ENCODE measurements around the gene WWOX. TPM values are rescaled to one million over a fixed set of nuclear protein-coding genes. Genes with fewer than 3 reads are reported as not detected.
A peak's percentile ranks its signal among the peaks of the same experiment; 100 is the strongest.

WWOX gene
- total RNA-seq, 6 experiments from 2014 or later, result 0.46 to 3.4 (median 1.3) TPM

DNA sequence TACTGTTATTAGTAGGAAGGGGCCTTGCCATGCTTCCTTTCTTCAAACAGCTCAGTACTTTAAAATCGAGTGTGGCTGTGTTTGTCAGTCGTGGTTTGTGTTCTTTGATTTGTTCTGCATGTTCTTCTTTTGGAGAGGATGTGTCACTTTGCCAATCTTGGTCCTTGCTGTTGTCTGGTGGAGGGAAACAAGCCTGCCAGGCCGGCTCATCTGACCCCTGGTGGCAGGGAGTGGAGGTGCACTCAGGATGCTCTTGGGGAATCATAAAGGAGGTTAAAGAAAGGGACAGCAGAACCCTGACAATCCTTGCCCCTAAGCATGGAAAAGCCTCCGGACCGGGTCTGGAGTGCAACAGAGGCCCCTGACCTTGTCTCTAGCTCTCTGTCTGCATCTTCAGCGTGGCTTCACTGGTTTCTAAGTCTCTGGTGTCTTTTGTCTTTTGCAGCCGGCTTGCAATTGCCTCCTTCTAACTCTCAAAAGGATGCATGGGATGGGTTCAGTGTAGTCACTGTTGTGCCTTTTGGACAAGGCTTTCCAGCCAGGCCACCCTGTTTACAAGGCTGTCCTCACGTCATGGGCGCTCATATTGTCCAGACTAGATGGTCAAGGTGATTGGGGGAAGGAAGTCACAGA lies 135.8 kb downstream of the WWOX start:
- peaks cover 43% of the 10 kb centered on the region for H3K9me3 Mint-ChIP-seq
- peak; percentile 3 for DNase-seq
- H3K27ac Mint-ChIP-seq, result no peak overlapping the region
- H3K4me3 Mint-ChIP-seq, result no peak overlapping the region
- TF ChIP-seq, protein P1, sequence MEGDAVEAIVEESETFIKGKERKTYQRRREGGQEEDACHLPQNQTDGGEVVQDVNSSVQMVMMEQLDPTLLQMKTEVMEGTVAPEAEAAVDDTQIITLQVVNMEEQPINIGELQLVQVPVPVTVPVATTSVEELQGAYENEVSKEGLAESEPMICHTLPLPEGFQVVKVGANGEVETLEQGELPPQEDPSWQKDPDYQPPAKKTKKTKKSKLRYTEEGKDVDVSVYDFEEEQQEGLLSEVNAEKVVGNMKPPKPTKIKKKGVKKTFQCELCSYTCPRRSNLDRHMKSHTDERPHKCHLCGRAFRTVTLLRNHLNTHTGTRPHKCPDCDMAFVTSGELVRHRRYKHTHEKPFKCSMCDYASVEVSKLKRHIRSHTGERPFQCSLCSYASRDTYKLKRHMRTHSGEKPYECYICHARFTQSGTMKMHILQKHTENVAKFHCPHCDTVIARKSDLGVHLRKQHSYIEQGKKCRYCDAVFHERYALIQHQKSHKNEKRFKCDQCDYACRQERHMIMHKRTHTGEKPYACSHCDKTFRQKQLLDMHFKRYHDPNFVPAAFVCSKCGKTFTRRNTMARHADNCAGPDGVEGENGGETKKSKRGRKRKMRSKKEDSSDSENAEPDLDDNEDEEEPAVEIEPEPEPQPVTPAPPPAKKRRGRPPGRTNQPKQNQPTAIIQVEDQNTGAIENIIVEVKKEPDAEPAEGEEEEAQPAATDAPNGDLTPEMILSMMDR (IDR thresholded peaks at IDR 0.05), result peak; percentile 70
- no peaks in the 10 kb centered on the region for H3K4me1 Mint-ChIP-seq (ENCODE audit: low read depth)
- no peaks in the 10 kb centered on the region; the same call in 1 of the 2 replicates for H3K27me3 Mint-ChIP-seq (ENCODE audit: insufficient read depth)
- H3K36me3 Mint-ChIP-seq (ENCODE audit: low read depth), result peaks cover 7% of the 10 kb centered on the region

DNA sequence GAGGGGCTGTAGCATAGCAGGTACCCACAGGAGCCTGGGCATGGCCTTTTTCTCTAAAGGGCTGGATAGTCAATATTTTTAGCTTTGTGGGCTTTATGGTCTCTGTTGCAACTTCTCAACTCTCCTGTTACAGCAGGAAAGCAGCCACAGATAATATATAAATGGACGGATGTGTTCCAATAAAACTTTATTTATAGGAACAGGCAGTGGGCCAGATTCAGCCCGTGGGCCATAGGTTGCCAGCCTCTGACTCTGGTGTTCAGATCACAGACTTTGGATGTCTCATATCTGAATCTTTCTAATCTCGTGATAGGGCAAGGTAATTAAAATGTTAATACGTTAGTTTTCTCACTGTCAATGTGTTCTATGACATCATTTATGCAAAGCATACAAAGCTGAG lies 136.4 kb downstream of the WWOX start:
- Mint-ChIP-seq H3K4me1 (ENCODE audit: low read depth) (no peaks in the 10 kb centered on the region), H3K36me3 (ENCODE audit: low read depth) (peaks cover 7% of the 10 kb centered on the region), H3K9me3 (peaks cover 43% of the 10 kb centered on the region), H3K27ac (no peak overlapping the region), H3K4me3 (no peak overlapping the region), H3K27me3 (ENCODE audit: insufficient read depth) (no peaks in the 10 kb centered on the region; the same call in 1 of the 2 replicates)
- no peak for DNase-seq
- TF ChIP-seq, protein P1 (IDR thresholded peaks at IDR 0.05), result no peak

DNA sequence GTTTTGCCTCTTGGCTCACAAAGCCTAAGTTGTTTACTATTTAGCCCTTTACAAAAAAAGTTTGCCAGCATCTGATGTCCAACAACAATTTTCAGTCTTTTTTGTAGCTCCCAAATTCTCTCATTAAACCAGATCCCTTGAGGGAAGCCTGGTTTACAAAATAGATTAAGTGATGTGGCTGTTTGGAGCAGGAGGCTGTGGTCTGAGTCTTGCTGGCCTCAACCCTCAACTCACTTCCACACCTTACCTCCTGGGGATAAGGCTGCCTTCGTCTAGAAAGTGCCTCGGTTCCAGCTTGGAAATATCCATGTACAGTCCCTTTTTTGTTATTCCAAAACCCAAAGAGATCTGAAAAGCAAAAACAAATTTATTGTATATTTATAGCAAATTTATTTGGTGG lies 138.4 kb downstream of the WWOX start:
- Mint-ChIP-seq H3K9me3 (peaks cover 62% of the 10 kb centered on the region), H3K4me1 (ENCODE audit: low read depth) (no peaks in the 10 kb centered on the region), H3K36me3 (ENCODE audit: low read depth) (peaks cover 7% of the 10 kb centered on the region), H3K27me3 (ENCODE audit: insufficient read depth) (no peaks in the 10 kb centered on the region; the same call in 1 of the 2 replicates), H3K4me3 (no peak overlapping the region), H3K27ac (no peak overlapping the region)
- TF ChIP-seq, protein P1 (IDR thresholded peaks at IDR 0.05), result no peak
- DNase-seq, result no peak

DNA sequence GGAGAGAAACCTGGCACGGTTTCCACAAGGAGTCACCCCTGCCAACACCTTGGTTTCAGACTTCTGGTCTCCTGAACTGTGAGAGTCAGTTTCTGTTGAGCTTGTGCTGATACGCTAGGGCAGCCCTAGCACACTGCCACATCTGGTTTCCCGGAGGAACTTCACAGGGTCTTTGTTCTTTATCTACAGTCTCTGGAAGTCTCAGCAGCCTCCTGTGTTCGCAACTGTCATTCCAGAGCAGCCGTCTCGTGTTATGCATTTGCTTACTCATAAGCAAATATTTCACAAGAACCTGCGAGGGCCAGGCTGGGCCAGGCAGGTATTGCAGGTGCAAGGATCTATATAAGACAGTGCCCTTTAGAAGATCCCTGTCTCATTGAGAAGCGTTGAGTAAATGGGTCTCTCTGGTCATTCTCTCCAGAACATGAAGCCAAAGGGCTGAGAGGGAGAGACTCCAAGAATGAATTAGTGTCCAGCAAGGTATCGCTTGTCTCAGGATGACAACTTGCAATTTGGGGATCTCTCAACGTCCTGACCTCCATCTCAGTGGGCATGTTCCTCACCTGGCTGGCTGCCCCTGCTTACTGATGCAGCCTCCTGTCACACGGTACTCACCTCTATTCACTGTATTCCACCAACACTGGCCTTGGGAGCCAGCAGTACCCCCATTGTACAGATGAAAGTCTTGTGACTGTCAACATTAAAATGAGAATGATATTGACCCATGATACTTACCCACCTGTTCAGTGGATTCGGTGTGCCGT lies 141.2 kb downstream of the WWOX start:
- no peak for DNase-seq

DNA sequence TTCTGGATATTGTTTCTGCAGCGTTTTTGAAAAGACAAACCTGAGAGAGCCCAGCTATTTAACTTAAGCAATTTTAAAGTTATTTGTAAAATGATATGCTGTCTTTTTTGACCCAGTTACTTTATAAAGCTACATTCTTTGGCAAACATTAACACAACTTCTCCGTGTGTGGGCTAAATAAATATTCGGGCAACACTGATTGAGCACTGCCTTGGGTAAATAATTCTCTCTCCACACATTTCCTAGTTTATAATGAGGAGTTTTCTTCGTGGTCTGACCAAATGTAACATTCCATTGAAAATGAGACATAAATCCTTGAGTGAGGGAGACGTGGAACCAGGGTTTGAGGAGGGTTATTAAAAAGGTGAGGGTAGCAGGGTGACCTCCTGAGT lies 142.8 kb downstream of the WWOX start:
- TF ChIP-seq, protein P1 (IDR thresholded peaks at IDR 0.05), result no peak

More for the DNA sequence above, 141.2 kb downstream of the WWOX start:
- Mint-ChIP-seq H3K36me3 (ENCODE audit: low read depth) (peaks cover 7% of the 10 kb centered on the region; the same call in 1 of the 2 replicates), H3K27me3 (ENCODE audit: insufficient read depth) (no peaks in the 10 kb centered on the region; the same call in 1 of the 2 replicates), H3K27ac (no peak overlapping the region), H3K9me3 (peaks cover 69% of the 10 kb centered on the region), H3K4me1 (ENCODE audit: low read depth) (no peaks in the 10 kb centered on the region), H3K4me3 (no peak overlapping the region)
- TF ChIP-seq, protein P1 (IDR thresholded peaks at IDR 0.05), result no peak

More for the DNA sequence above, 142.8 kb downstream of the WWOX start:
- H3K4me3 Mint-ChIP-seq, result no peak overlapping the region
- peaks cover 81% of the 10 kb centered on the region for H3K9me3 Mint-ChIP-seq
- no peak for DNase-seq
- H3K27ac Mint-ChIP-seq, result no peak overlapping the region
- peaks cover 2% of the 10 kb centered on the region; the same call in 1 of the 2 replicates for H3K27me3 Mint-ChIP-seq (ENCODE audit: insufficient read depth)
- H3K36me3 Mint-ChIP-seq (ENCODE audit: low read depth), result peaks cover 11% of the 10 kb centered on the region
- H3K4me1 Mint-ChIP-seq (ENCODE audit: low read depth), result no peaks in the 10 kb centered on the region
